Mucosa of descending colon (tissue), 3 donors: ENCODE results near the gene KANK4. TPM values are rescaled to one million over a fixed set of nuclear protein-coding genes. Genes with fewer than 3 reads are reported as not detected.

Source experiments
- ATAC-seq: fragments of 200-7000 bp; cut with Tn5 transposase; one replicate; pipeline ENCODE4 v1.9.1; 2020; ENCODE audit warnings: mild to moderate bottlenecking, moderate library complexity
- DNase-seq, 3 donors: peaks; one replicate each; pipeline ENCODE4 v3.0.0-alpha.2; 2020
- H3K36me3 ChIP-seq: fragments of 200-600 bp; one replicate; pipeline ENCODE4 v1.8.0; 2021; ENCODE audit warnings: low read depth, mild to moderate bottlenecking
- H3K4me1 ChIP-seq: fragments of 200-600 bp; one replicate; pipeline ENCODE4 v1.8.0; 2021; ENCODE audit warnings: low read depth, mild to moderate bottlenecking
- H3K4me3 ChIP-seq: fragments of 200-600 bp; one replicate; pipeline ENCODE4 v1.8.0; 2021; ENCODE audit warnings: mild to moderate bottlenecking
- H3K9me3 ChIP-seq: fragments of 200-600 bp; one replicate; pipeline ENCODE4 v1.8.0; 2021; ENCODE audit warnings: mild to moderate bottlenecking
- CTCF ChIP-seq: fragments of 200-600 bp; IDR thresholded peaks from one replicate; pipeline ENCODE4 v1.8.0; 2022; ENCODE audit warnings: antibody characterized with exemption, mild to moderate bottlenecking
- intact Hi-C, 2 donors: fragments of 100-400 bp; cut with DNase I in 1 of 2; cut with micrococcal nuclease in 1 of 2; formaldehyde crosslinking; loops; one replicate each; pipeline versions ENCODE4 v1.11.0 to v1.11.1; 2022; cut with DNase I, micrococcal nuclease
- total RNA-seq, 3 donors: library from RNA; stranded (reverse); fragmentation: NEBNext Ultra II Directional in 2 of 3; extraction: Animal tissue kit (Norgen Biotek cat#: 25700) in 2 of 3; gene quantifications; one replicate each; pipeline versions ENCODE4 v1.2.1 to v1.2.4, GENCODE V29; 2021 to 2023
- donor health status: DM: no; HTN: no; CAD: no; lungs with moderate emphysema.
- donor health status: DM: no; HTN: no; CAD: no.
- donor health status: DM: no; HTN: yes; CAD: no.

The KANK4 gene
- total RNA-seq, 3 donors from 2014 or later: 1.6 to 2.6 (median 1.7) TPM

- H3K9me3 ChIP-seq: no peaks in the 10 kb centered on the region
- intact Hi-C loops: no loop called here
Measured at GRCh38 chr1:62238507-62238906, 80.7 kb downstream of the KANK4 start.

GRCh38 chr1:62237950-62238374 is 81.3 kb downstream of the KANK4 start:
- H3K4me1 ChIP-seq: no peaks in the 10 kb centered on the region
- H3K9me3 ChIP-seq: no peaks in the 10 kb centered on the region
- H3K36me3 ChIP-seq: no peaks in the 10 kb centered on the region
- no peak for ATAC-seq
- no peak for DNase-seq
- no peak for TF ChIP-seq CTCF
- intact Hi-C loops: no loop called here
- H3K4me3 ChIP-seq: no peak overlapping the region

More at GRCh38 chr1:62238507-62238906, 80.7 kb downstream of the KANK4 start:
- no peak for TF ChIP-seq CTCF
- Histone ChIP-seq H3K36me3 (no peaks in the 10 kb centered on the region), H3K4me1 (no peaks in the 10 kb centered on the region), H3K4me3 (no peak overlapping the region)
- DNase-seq: no peak
- no peak for ATAC-seq

- no peaks in the 10 kb centered on the region for H3K9me3 ChIP-seq
- no peaks in the 10 kb centered on the region for H3K4me1 ChIP-seq
- H3K4me3 ChIP-seq: no peak overlapping the region
- no peak for ATAC-seq
- intact Hi-C loops: no loop called here
- TF ChIP-seq CTCF: no peak
- DNase-seq: no peak
- H3K36me3 ChIP-seq: no peaks in the 10 kb centered on the region
Measured at GRCh38 chr1:62237361-62237760, 81.9 kb downstream of the KANK4 start.

GRCh38 chr1:62235576-62235975 is 83.7 kb downstream of the KANK4 start:
- intact Hi-C loops: no loop called here
- H3K36me3 ChIP-seq: no peaks in the 10 kb centered on the region
- H3K9me3 ChIP-seq: no peaks in the 10 kb centered on the region
- ATAC-seq: no peak
- no peak for DNase-seq
- TF ChIP-seq CTCF: no peak
- no peak overlapping the region for H3K4me3 ChIP-seq
- no peaks in the 10 kb centered on the region for H3K4me1 ChIP-seq

- DNase-seq (no peak), ATAC-seq (no peak)
- intact Hi-C loops: no loop called here
- TF ChIP-seq CTCF: no peak
- no peak overlapping the region for H3K4me3 ChIP-seq
- H3K9me3 ChIP-seq: no peaks in the 10 kb centered on the region
- H3K36me3 ChIP-seq: no peaks in the 10 kb centered on the region
- H3K4me1 ChIP-seq: no peaks in the 10 kb centered on the region
Measured at GRCh38 chr1:62234688-62235087, 84.5 kb downstream of the KANK4 start.

- intact Hi-C loops: no loop called here
- no peak for TF ChIP-seq CTCF
- H3K4me3 ChIP-seq: no peak overlapping the region
- H3K36me3 ChIP-seq: no peaks in the 10 kb centered on the region
- DNase-seq (no peak), ATAC-seq (no peak)
- no peaks in the 10 kb centered on the region for H3K4me1 ChIP-seq
- no peaks in the 10 kb centered on the region for H3K9me3 ChIP-seq
Measured at GRCh38 chr1:62233926-62234450, 85.2 kb downstream of the KANK4 start.
